PC-9 (cell line): ENCODE data around the gene STX8. TPM values are rescaled to one million over a fixed set of nuclear protein-coding genes. Genes with fewer than 3 reads are reported as not detected.

Experiments
- BruUV-seq: library from RNA; stranded (reverse); fragments of 400-500 nt; replicated peaks from 2 replicates; lab custom pipeline; 2021; lab: Mats Ljungman, UMichigan
- CTCF ChIA-PET: fragments of 300-600 bp; sonication (Branson Sonifier 250); formaldehyde crosslinking; loops from one replicate; lab custom pipeline; 2022; ENCODE audit warnings: antibody characterized with exemption; lab: Charles Lee
- POLR2A ChIA-PET: fragments of 300-600 bp; sonication (Branson Sonifier 250); formaldehyde crosslinking; loops from one replicate; lab custom pipeline; 2022; ENCODE audit warnings: antibody characterized with exemption; ENCODE audit not compliant: unreplicated experiment; lab: Charles Lee
- DNase-seq, 2 experiments: peaks; one replicate each; pipeline versions ENCODE4 v3.0.0 to v3.0.0-alpha.2; 2015 to 2022; ENCODE audit warnings: mixed read lengths in 1 of 2
- H2AFZ ChIP-seq: fragments of 200-600 bp; sonication (generic); 2 replicates; pipeline ENCODE4 v1.8.1; 2017; ENCODE audit warnings: antibody characterized with exemption
- H3F3A ChIP-seq: fragments of 200-600 bp; sonication (generic); 2 replicates; pipeline ENCODE4 v1.8.1; 2017; ENCODE audit warnings: antibody characterized with exemption, mild to moderate bottlenecking, low read depth; ENCODE audit not compliant: insufficient read depth
- H3K27ac ChIP-seq: fragments of 200-600 bp; sonication (generic); 2 replicates; pipeline ENCODE4 v1.6.1; 2016; ENCODE audit warnings: mixed run types
- H3K27me3 ChIP-seq: fragments of 200-600 bp; sonication (generic); 2 replicates; pipeline ENCODE4 v1.6.1; 2016; ENCODE audit warnings: low read depth, mixed run types; ENCODE audit not compliant: insufficient read depth
- H3K36me3 ChIP-seq: fragments of 200-600 bp; sonication (generic); 2 replicates; pipeline ENCODE4 v1.6.1; 2016; ENCODE audit warnings: low read depth, mixed run types
- H3K4me1 ChIP-seq: fragments of 200-600 bp; sonication (generic); replicated peaks from 2 replicates; pipeline ENCODE4 v1.6.1; 2016; ENCODE audit warnings: mixed run types; ENCODE audit not compliant: insufficient read depth
- H3K4me2 ChIP-seq: fragments of 200-600 bp; sonication (generic); 2 replicates; pipeline ENCODE4 v1.6.1; 2017; ENCODE audit warnings: mixed run types
- H3K4me3 ChIP-seq: fragments of 200-600 bp; sonication (generic); 2 replicates; pipeline ENCODE4 v1.6.1; 2016; ENCODE audit warnings: mixed run types
- H3K79me2 ChIP-seq: fragments of 200-600 bp; sonication (generic); 2 replicates; pipeline ENCODE4 v1.6.1; 2017; ENCODE audit warnings: low read depth, mixed run types
- H3K9me2 ChIP-seq: fragments of 200-600 bp; sonication (generic); 2 replicates; pipeline ENCODE4 v1.8.1; 2017; ENCODE audit warnings: mild to moderate bottlenecking; ENCODE audit not compliant: insufficient read depth
- H3K9me3 ChIP-seq: fragments of 200-600 bp; sonication (generic); 2 replicates; pipeline ENCODE4 v1.8.1; 2016; ENCODE audit warnings: low read depth; ENCODE audit not compliant: insufficient read depth
- H4K20me1 ChIP-seq: fragments of 200-600 bp; sonication (generic); 2 replicates; pipeline ENCODE4 v1.8.1; 2017; ENCODE audit not compliant: insufficient read depth
- CTCF ChIP-seq: fragments of 200-600 bp; sonication (generic); conservative IDR thresholded peaks from 2 replicates; pipeline ENCODE4 v1.6.1; 2017; ENCODE audit warnings: mixed run types, antibody characterized with exemption, mild to moderate bottlenecking, moderate library complexity
- EZH2 ChIP-seq: fragments of 200-600 bp; sonication (generic); IDR thresholded peaks from 2 replicates; pipeline ENCODE4 v1.8.0; 2017; ENCODE audit warnings: antibody characterized with exemption, low read depth
- intact Hi-C: fragments of 100-400 bp; cut with micrococcal nuclease; formaldehyde crosslinking; loops from one replicate; pipeline ENCODE4 v1.10.0; 2022; ENCODE audit not compliant: unreplicated experiment
- total RNA-seq: library from RNA; stranded (reverse); gene quantifications from 2 replicates; pipeline ENCODE4 v1.2.3, GENCODE V29; 2021

Gene STX8
- total RNA-seq, 1 experiment from 2014 or later = 60.6 TPM

- BruUV-seq = no TSS peak
- no peaks in the 10 kb centered on the region for H3K9me3 ChIP-seq
- ChIA-PET POLR2A (interaction anchor here (0.7 kb wide), 1 partner anchor 1058 kb away, joined by 3 read pairs; no protein-coding TSS in a partner anchor), CTCF (no interaction called here)
- no peaks in the 10 kb centered on the region for H3K36me3 ChIP-seq
- no peak overlapping the region for H3K27ac ChIP-seq
- no peaks in the 10 kb centered on the region for H3K27me3 ChIP-seq
- no peaks in the 10 kb centered on the region for H3K79me2 ChIP-seq
- no peaks in the 10 kb centered on the region for H3K4me1 ChIP-seq
- no peak for TF ChIP-seq EZH2
- TF ChIP-seq CTCF = no peak
- DNase-seq = no peak
- no peak overlapping the region for H3K4me3 ChIP-seq
- H3K9me2 ChIP-seq = no peaks in the 10 kb centered on the region
- intact Hi-C loops = no loop called here
- no peak overlapping the region for H3K4me2 ChIP-seq
- no peak overlapping the region for H2AFZ ChIP-seq
- H3F3A ChIP-seq = no peaks in the 10 kb centered on the region
- H4K20me1 ChIP-seq = no peaks in the 10 kb centered on the region
Measured at GRCh38 chr17:9279893-9280292, 295.7 kb downstream of the STX8 start.

GRCh38 chr17:9274973-9275372, 300.6 kb downstream of the STX8 start:
- Histone ChIP-seq H3K27me3 (no peaks in the 10 kb centered on the region), H3K36me3 (no peaks in the 10 kb centered on the region), H4K20me1 (no peaks in the 10 kb centered on the region), H3K27ac (no peak overlapping the region), H2AFZ (no peak overlapping the region), H3F3A (no peaks in the 10 kb centered on the region), H3K9me2 (no peaks in the 10 kb centered on the region), H3K4me2 (no peak overlapping the region), H3K4me1 (no peaks in the 10 kb centered on the region), H3K9me3 (no peaks in the 10 kb centered on the region), H3K79me2 (no peaks in the 10 kb centered on the region), H3K4me3 (no peak overlapping the region)
- ChIA-PET POLR2A (no interaction called here), CTCF (no interaction called here)
- TF ChIP-seq EZH2 (no peak), CTCF (no peak)
- BruUV-seq = no TSS peak
- intact Hi-C loops = no loop called here
- no peak for DNase-seq

GRCh38 chr17:9273428-9274391, 301.9 kb downstream of the STX8 start:
- Histone ChIP-seq H3K4me1 (no peaks in the 10 kb centered on the region), H4K20me1 (no peaks in the 10 kb centered on the region), H3K4me3 (no peak overlapping the region), H3K9me2 (no peaks in the 10 kb centered on the region), H3K9me3 (no peaks in the 10 kb centered on the region), H3F3A (no peaks in the 10 kb centered on the region), H2AFZ (no peak overlapping the region), H3K36me3 (no peaks in the 10 kb centered on the region), H3K79me2 (no peaks in the 10 kb centered on the region), H3K27me3 (no peaks in the 10 kb centered on the region), H3K27ac (no peak overlapping the region), H3K4me2 (no peak overlapping the region)
- TF ChIP-seq EZH2 = no peak
- TF ChIP-seq CTCF = no peak
- no TSS peak for BruUV-seq
- ChIA-PET POLR2A (no interaction called here), CTCF (no interaction called here)
- intact Hi-C loops = no loop called here
- DNase-seq = no peak
